ENCODE measurements around the gene FOXC2.

GRCh38 chr16:86584726-86585721 lies 18.4 kb downstream of the FOXC2 start:
- no peak for TF ChIP-seq CTCF (IDR thresholded peaks at IDR 0.05)
- TF ChIP-seq EP300 (IDR thresholded peaks at IDR 0.05): no peak
- no peak for TF ChIP-seq POLR2A (IDR thresholded peaks at IDR 0.05)
